Retinal pigment epithelial cell (primary cell): ENCODE measurements around the gene PTPA.

Experiments used
- DNase-seq: peaks from one replicate; pipeline ENCODE4 v3.0.0-alpha.2; 2010; ENCODE audit warnings: low read depth
- H3K4me3 ChIP-seq: 2 replicates; pipeline ENCODE4 v1.5.1; 2011; ENCODE audit warnings: mild to moderate bottlenecking, low read length, control low read depth, moderate library complexity
- TF ChIP-seq, protein P1 (sequence below): conservative IDR thresholded peaks from 2 replicates; pipeline ENCODE4 v1.5.1; 2011; ENCODE audit warnings: low read depth, low read length, control low read depth, inconsistent platforms

PTPA gene

GRCh38 chr9:129174724-129175514 lies 63.7 kb downstream of the PTPA start:
- peak overlapping the region; percentile 90 for H3K4me3 ChIP-seq
- TF ChIP-seq, protein P1, sequence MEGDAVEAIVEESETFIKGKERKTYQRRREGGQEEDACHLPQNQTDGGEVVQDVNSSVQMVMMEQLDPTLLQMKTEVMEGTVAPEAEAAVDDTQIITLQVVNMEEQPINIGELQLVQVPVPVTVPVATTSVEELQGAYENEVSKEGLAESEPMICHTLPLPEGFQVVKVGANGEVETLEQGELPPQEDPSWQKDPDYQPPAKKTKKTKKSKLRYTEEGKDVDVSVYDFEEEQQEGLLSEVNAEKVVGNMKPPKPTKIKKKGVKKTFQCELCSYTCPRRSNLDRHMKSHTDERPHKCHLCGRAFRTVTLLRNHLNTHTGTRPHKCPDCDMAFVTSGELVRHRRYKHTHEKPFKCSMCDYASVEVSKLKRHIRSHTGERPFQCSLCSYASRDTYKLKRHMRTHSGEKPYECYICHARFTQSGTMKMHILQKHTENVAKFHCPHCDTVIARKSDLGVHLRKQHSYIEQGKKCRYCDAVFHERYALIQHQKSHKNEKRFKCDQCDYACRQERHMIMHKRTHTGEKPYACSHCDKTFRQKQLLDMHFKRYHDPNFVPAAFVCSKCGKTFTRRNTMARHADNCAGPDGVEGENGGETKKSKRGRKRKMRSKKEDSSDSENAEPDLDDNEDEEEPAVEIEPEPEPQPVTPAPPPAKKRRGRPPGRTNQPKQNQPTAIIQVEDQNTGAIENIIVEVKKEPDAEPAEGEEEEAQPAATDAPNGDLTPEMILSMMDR: no peak
- DNase-seq: no peak

DNA sequence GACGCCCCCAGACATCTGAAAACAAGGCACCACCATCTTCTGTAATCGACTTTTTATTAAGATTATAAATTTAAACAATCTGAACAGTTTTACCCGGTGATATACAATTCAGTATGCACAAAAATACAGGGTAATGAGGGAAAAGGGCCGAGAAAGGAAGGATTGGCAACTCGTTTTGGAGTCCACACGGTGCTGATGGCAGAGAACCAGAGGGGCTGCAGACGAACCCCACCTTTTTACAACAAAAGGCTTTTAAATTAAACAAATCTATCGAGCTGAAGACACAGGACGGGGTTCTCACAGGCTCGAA lies 64.3 kb downstream of the PTPA start:
- TF ChIP-seq, protein P1: no peak
- no peak for DNase-seq
- peak overlapping the region; percentile 90 for H3K4me3 ChIP-seq

- TF ChIP-seq, protein P1: no peak
- peak overlapping the region; percentile 90 for H3K4me3 ChIP-seq
- no peak for DNase-seq
These were observed 64.8 kb downstream of the PTPA start for GRCh38 chr9:129175825-129176633.

DNA sequence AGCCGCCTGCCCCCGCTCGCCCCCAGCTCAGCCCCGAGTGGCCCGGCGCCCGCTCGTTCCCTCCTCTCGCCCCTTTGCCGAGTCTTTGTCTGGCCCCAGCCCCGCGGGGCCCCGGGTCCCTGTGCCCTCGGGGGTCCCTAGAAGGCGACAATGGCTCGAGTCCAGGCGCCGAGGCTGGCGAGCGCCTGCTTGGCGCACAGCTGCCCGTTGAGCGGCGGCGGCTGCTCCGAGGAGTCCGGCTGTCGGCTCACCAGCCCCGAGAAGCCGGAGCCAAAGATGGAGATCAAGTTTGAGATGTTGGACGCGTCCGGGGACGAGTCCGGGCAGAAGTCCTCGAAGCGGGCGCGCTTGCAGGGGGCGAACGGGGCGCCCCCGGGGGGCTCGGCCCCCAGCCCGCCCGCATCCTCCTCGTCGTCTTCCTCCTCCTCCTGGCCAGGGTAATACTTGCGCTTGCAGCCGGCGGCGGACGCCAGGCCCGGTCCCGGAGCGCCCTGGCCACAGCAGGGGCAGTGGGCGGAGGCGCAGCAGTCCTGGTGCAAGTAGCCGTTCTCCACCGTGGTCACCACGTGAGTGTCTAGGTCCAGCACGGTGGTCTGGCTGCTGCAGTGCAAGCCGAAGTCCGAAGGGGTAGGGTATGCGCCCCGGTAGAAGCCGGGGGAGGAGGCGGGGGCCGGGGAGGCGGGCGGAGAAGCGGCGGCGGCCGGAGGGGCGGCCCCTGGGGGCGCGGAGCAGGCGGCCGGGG lies 65.7 kb downstream of the PTPA start:
- TF ChIP-seq, protein P1: no peak
- no peak for DNase-seq

DNA sequence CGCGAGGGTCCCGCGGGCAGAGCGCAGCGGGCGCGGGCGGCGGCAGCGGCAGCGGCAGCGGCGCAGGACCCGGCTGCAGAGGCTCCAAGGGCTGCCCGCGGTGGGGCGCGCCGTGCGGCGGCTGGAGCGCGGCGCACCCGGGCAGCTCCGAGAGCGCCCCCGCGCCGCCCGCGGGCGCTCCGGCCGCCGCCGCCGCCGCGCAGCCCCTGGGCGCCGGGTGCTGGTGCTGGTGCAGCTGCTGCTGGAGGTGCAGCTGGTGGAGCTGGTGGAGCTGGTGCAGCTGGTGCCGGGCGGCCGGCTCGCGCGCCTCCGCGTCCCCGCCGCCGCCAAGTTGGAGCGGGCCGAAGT lies 66.2 kb downstream of the PTPA start:
- DNase-seq: no peak
- TF ChIP-seq, protein P1: no peak
- H3K4me3 ChIP-seq: peak overlapping the region; percentile 90

More for the DNA sequence above, 65.7 kb downstream of the PTPA start:
- peak overlapping the region; percentile 90 for H3K4me3 ChIP-seq

GRCh38 chr9:129177791-129178567 lies 66.8 kb downstream of the PTPA start, which contains the start of gene IER5L:
Gene IER5L (minus strand): TSS chr9:129178261. CDS start chr9:129178052, 209 bp downstream.
- DNase-seq: peak; percentile 77
- TF ChIP-seq, protein P1: peak; percentile 4
- H3K4me3 ChIP-seq: peak within 1 kb of the TSS; percentile 90
